WTC11 (cell line): Measurements from ENCODE around the gene LBX1. TPM values are rescaled to one million over a fixed set of nuclear protein-coding genes. Genes with fewer than 3 reads are reported as not detected.

Experiments used
- ATAC-seq: fragments of 200-7000 bp; cut with Tn5 transposase; 2 replicates; pipeline ENCODE4 v1.10.0; 2021; ENCODE audit warnings: mild to moderate bottlenecking, moderate library complexity
- CTCF ChIA-PET: fragments of 300-600 bp; sonication (Branson Sonifier 250); formaldehyde crosslinking; loops from one replicate; lab custom pipeline; 2021; ENCODE audit warnings: antibody characterized with exemption; lab: Charles Lee
- POLR2A ChIA-PET: fragments of 350-600 bp; sonication (Branson Sonifier 250); formaldehyde crosslinking; loops from one replicate; lab custom pipeline; 2021; ENCODE audit warnings: antibody characterized with exemption; lab: Charles Lee
- DNase-seq: peaks from one replicate; pipeline ENCODE4 v3.0.0; 2021; ENCODE audit warnings: low spot score
- H3K27ac Mint-ChIP-seq: 2 replicates; pipeline ENCODE4 v1.8.0; 2021; ENCODE audit warnings: mixed read lengths
- H3K27me3 Mint-ChIP-seq: 2 replicates; pipeline ENCODE4 v1.8.0; 2021; ENCODE audit warnings: low read depth, mild to moderate bottlenecking, moderate library complexity, mixed read lengths
- H3K36me3 Mint-ChIP-seq: 2 replicates; pipeline ENCODE4 v1.8.0; 2021; ENCODE audit warnings: mixed read lengths
- H3K4me1 Mint-ChIP-seq: 2 replicates; pipeline ENCODE4 v1.8.0; 2022; ENCODE audit warnings: mixed read lengths
- H3K4me3 Mint-ChIP-seq: 2 replicates; pipeline ENCODE4 v1.8.0; 2021; ENCODE audit warnings: mild to moderate bottlenecking, moderate library complexity, mixed read lengths
- H3K9me3 Mint-ChIP-seq: 2 replicates; pipeline ENCODE4 v1.8.0; 2021; ENCODE audit warnings: mixed read lengths
- EMX1 ChIP-seq: fragments of 250-450 bp; sonication (Bioruptor Pico); IDR thresholded peaks from 2 replicates; pipeline ENCODE4 v1.8.0; 2021; ENCODE audit warnings: mild to moderate bottlenecking
- FOXJ3 ChIP-seq: sonication (generic); formaldehyde crosslinking; IDR thresholded peaks from 2 replicates; pipeline ENCODE4 v1.9.0; 2021; ENCODE audit warnings: missing genetic modification reagents, mild to moderate bottlenecking, borderline replicate concordance
- FOXP4 ChIP-seq: sonication (generic); formaldehyde crosslinking; IDR thresholded peaks from 2 replicates; pipeline ENCODE4 v1.8.0; 2022; ENCODE audit warnings: mild to moderate bottlenecking, missing genetic modification reagents
- HMGA2 ChIP-seq: fragments of 250-450 bp; sonication (Bioruptor Pico); IDR thresholded peaks from 2 replicates; pipeline ENCODE4 v1.4.0; 2021; ENCODE audit warnings: mild to moderate bottlenecking, moderate library complexity
- IRF1 ChIP-seq: sonication (generic); formaldehyde crosslinking; IDR thresholded peaks from 2 replicates; pipeline ENCODE4 v1.8.0; 2023; ENCODE audit warnings: missing genetic modification reagents
- NR3C1 ChIP-seq: sonication (generic); formaldehyde crosslinking; conservative IDR thresholded peaks from 2 replicates; pipeline ENCODE4 v1.8.1; 2023; ENCODE audit warnings: low read depth, mild to moderate bottlenecking, missing genetic modification reagents
- RELA ChIP-seq: sonication (generic); formaldehyde crosslinking; IDR thresholded peaks from 2 replicates; pipeline ENCODE4 v1.8.1; 2022; ENCODE audit warnings: missing genetic modification reagents, mild to moderate bottlenecking, borderline replicate concordance
- RORB ChIP-seq: fragments of 250-450 bp; sonication (Bioruptor Pico); IDR thresholded peaks from 2 replicates; pipeline ENCODE4 v1.9.0; 2021; ENCODE audit warnings: mild to moderate bottlenecking
- SMAD4 ChIP-seq: sonication (generic); formaldehyde crosslinking; IDR thresholded peaks from 2 replicates; pipeline ENCODE4 v1.8.0; 2022; ENCODE audit warnings: mild to moderate bottlenecking, missing genetic modification reagents
- SP1 ChIP-seq: sonication (generic); formaldehyde crosslinking; conservative IDR thresholded peaks from 2 replicates; pipeline ENCODE4 v1.8.1; 2022; ENCODE audit warnings: missing genetic modification reagents
- TP53 ChIP-seq: sonication (generic); formaldehyde crosslinking; IDR thresholded peaks from 2 replicates; pipeline ENCODE4 v1.8.1; 2023; ENCODE audit warnings: mild to moderate bottlenecking, missing genetic modification reagents
- ZNF121 ChIP-seq: sonication (generic); formaldehyde crosslinking; IDR thresholded peaks from 2 replicates; pipeline ENCODE4 v1.8.0; 2023; ENCODE audit warnings: missing genetic modification reagents
- ZNF317 ChIP-seq: sonication (generic); formaldehyde crosslinking; IDR thresholded peaks from 2 replicates; pipeline ENCODE4 v1.8.1; 2023; ENCODE audit warnings: low read depth, mild to moderate bottlenecking, moderate library complexity, missing genetic modification reagents, borderline replicate concordance
- ZNF396 ChIP-seq: fragments of 250-450 bp; sonication (Bioruptor Pico); IDR thresholded peaks from 2 replicates; pipeline ENCODE4 v1.8.0; 2021; ENCODE audit warnings: mild to moderate bottlenecking, moderate library complexity, borderline replicate concordance
- ZNF423 ChIP-seq: fragments of 250-450 bp; sonication (Bioruptor Pico); IDR thresholded peaks from 2 replicates; pipeline ENCODE4 v2.1.2; 2022; ENCODE audit warnings: mild to moderate bottlenecking, moderate library complexity
- total RNA-seq: library from RNA; stranded (reverse); gene quantifications from 3 replicates; pipeline ENCODE4 v1.2.3, GENCODE V29; 2021
- TF ChIP-seq, protein P1 (sequence below): fragments of 250-450 bp; sonication (Bioruptor Pico); IDR thresholded peaks from 2 replicates; pipeline ENCODE4 v2.1.2; 2022; ENCODE audit warnings: mild to moderate bottlenecking, moderate library complexity
- TF ChIP-seq, protein P2 (sequence below): sonication (generic); formaldehyde crosslinking; IDR thresholded peaks from 2 replicates; pipeline ENCODE4 v1.8.1; 2022; ENCODE audit warnings: missing genetic modification reagents, borderline replicate concordance
- TF ChIP-seq, protein P3 (sequence below): sonication (generic); formaldehyde crosslinking; IDR thresholded peaks from 2 replicates; pipeline ENCODE4 v1.8.1; 2023; ENCODE audit warnings: mild to moderate bottlenecking, missing genetic modification reagents, moderate library complexity
- TF ChIP-seq, protein P4 (sequence below): sonication (generic); formaldehyde crosslinking; IDR thresholded peaks from 2 replicates; pipeline ENCODE4 v1.8.1; 2022; ENCODE audit warnings: low read depth, mild to moderate bottlenecking, moderate library complexity, missing genetic modification reagents, borderline replicate concordance

The LBX1 gene
- total RNA-seq, 1 experiment from 2014 or later = not detected

DNA sequence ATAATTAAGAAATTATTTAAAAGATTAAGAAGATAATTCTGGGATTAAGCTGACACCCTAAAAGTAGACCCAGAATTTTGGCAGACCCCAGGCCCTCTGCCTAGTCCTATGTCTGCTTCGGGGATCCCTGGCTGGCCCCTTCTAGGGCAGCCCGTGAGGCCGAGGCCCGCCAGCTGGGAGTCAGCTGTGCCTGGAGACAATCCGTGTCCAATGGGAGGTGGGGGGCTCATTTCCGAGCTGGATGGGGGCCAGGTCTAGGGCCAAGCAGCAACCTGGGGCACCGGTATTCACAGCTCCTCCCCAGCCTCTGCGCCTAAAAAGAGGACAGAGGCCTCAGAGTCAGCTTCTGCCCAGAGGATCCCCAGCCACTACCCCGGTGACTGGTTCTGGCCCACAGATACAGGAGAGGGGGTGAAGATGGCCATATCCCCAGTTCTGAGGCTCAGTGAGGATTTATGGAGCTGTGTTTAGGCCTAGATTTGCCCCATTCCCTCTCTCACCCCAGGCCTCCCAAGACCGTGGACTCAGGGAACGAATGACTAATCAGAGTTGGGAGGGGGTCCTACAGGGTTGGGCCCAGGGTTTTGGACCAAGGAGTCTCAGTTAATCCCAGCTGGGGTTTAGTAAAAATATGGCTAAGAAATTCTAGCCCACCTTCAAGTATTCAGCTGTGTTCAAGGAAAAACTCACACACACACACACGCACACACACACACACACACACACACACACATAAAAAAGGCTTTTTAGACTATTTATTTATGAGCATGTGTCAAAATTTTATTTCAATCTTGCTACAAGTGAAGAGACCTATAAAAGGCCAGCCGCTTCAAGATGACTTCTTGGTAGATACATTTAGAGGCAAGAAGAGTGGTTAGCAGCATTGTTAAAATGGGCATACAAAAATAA lies 37.4 kb upstream of the LBX1 start (continued):
- TF ChIP-seq, protein P1, sequence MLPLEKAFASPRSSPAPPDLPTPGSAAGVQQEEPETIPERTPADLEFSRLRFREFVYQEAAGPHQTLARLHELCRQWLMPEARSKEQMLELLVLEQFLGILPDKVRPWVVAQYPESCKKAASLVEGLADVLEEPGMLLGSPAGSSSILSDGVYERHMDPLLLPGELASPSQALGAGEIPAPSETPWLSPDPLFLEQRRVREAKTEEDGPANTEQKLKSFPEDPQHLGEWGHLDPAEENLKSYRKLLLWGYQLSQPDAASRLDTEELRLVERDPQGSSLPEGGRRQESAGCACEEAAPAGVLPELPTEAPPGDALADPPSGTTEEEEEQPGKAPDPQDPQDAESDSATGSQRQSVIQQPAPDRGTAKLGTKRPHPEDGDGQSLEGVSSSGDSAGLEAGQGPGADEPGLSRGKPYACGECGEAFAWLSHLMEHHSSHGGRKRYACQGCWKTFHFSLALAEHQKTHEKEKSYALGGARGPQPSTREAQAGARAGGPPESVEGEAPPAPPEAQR (CRISPR knock-in tag) = no peak
- TF ChIP-seq, protein P2, sequence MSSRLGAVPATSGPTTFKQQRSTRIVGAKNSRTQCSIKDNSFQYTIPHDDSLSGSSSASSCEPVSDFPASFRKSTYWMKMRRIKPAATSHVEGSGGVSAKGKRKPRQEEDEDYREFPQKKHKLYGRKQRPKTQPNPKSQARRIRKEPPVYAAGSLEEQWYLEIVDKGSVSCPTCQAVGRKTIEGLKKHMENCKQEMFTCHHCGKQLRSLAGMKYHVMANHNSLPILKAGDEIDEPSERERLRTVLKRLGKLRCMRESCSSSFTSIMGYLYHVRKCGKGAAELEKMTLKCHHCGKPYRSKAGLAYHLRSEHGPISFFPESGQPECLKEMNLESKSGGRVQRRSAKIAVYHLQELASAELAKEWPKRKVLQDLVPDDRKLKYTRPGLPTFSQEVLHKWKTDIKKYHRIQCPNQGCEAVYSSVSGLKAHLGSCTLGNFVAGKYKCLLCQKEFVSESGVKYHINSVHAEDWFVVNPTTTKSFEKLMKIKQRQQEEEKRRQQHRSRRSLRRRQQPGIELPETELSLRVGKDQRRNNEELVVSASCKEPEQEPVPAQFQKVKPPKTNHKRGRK = no peak
- TF ChIP-seq TP53 (no peak), ZNF396 (no peak), ZNF423 (no peak), SMAD4 (CRISPR knock-in tag) (no peak)
- TF ChIP-seq, protein P3, sequence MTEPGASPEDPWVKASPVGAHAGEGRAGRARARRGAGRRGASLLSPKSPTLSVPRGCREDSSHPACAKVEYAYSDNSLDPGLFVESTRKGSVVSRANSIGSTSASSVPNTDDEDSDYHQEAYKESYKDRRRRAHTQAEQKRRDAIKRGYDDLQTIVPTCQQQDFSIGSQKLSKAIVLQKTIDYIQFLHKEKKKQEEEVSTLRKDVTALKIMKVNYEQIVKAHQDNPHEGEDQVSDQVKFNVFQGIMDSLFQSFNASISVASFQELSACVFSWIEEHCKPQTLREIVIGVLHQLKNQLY (CRISPR knock-in tag) = no peak
- TF ChIP-seq, protein P4, sequence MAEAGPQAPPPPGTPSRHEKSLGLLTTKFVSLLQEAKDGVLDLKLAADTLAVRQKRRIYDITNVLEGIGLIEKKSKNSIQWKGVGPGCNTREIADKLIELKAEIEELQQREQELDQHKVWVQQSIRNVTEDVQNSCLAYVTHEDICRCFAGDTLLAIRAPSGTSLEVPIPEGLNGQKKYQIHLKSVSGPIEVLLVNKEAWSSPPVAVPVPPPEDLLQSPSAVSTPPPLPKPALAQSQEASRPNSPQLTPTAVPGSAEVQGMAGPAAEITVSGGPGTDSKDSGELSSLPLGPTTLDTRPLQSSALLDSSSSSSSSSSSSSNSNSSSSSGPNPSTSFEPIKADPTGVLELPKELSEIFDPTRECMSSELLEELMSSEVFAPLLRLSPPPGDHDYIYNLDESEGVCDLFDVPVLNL (CRISPR knock-in tag) = no peak

- ChIA-PET CTCF (interaction anchor here (0.7 to 9.1 kb wide), 6 partner anchors 10 to 308 kb away, joined by 3 to 108 read pairs (median 17); no protein-coding TSS in a partner anchor), POLR2A (no interaction called here)
- ATAC-seq (no peak), DNase-seq (no peak)
- H3K27ac Mint-ChIP-seq = no peak overlapping the region
- peaks cover 56% of the 10 kb centered on the region for H3K4me1 Mint-ChIP-seq
- H3K27me3 Mint-ChIP-seq = peaks cover 18% of the 10 kb centered on the region
- no peak overlapping the region for H3K4me3 Mint-ChIP-seq
- TF ChIP-seq IRF1 (CRISPR knock-in tag) (no peak), NR3C1 (no peak), HMGA2 (CRISPR knock-in tag) (no peak), FOXJ3 (no peak)
- TF ChIP-seq, protein P3 (CRISPR knock-in tag) = no peak
- no peaks in the 10 kb centered on the region for H3K36me3 Mint-ChIP-seq
- H3K9me3 Mint-ChIP-seq = peaks cover under 1% of the 10 kb centered on the region; the same call in 1 of the 2 replicates
Observed at GRCh38 chr10:101263150-101263752, 34.0 kb upstream of the LBX1 start.

- POLR2A ChIA-PET = interaction anchor here (0.6 kb wide), 1 partner anchor 975 kb away, joined by 3 read pairs; no protein-coding TSS in a partner anchor
- H3K27ac Mint-ChIP-seq = no peak overlapping the region
- peaks cover 18% of the 10 kb centered on the region for H3K27me3 Mint-ChIP-seq
- H3K36me3 Mint-ChIP-seq = no peaks in the 10 kb centered on the region
- H3K4me3 Mint-ChIP-seq = no peak overlapping the region
- peaks cover 5% of the 10 kb centered on the region; the same call in 1 of the 2 replicates for H3K9me3 Mint-ChIP-seq
- peaks cover 47% of the 10 kb centered on the region for H3K4me1 Mint-ChIP-seq
- CTCF ChIA-PET = interaction anchor here (0.6 to 9.1 kb wide), 19 partner anchors 9 to 309 kb away, joined by 3 to 108 read pairs (median 4); partner anchors contain the start of genes LBX1, PDZD7 and SFXN3
- DNase-seq (no peak), ATAC-seq (peak; percentile 3; the same call in 1 of the 2 replicates)
- TF ChIP-seq RELA (CRISPR knock-in tag) = no peak
- TF ChIP-seq RORB = no peak
- TF ChIP-seq ZNF317 (CRISPR knock-in tag) = no peak
- no peak for TF ChIP-seq ZNF423
- TF ChIP-seq FOXP4 (CRISPR knock-in tag) = no peak
- no peak for TF ChIP-seq SP1 (CRISPR knock-in tag)
- no peak for TF ChIP-seq ZNF121 (CRISPR knock-in tag)
- no peak for TF ChIP-seq EMX1 (CRISPR knock-in tag)
Observed at GRCh38 chr10:101262147-101262546, 32.9 kb upstream of the LBX1 start.
